ENCODE results near the gene DAW1. TPM values are rescaled to one million over a fixed set of nuclear protein-coding genes. Genes with fewer than 3 reads are reported as not detected.
"Not testable (repeated sequence)": the region's sequence is repeated elsewhere in the genome, so short reads cannot be mapped to it uniquely, and the experiment has no call there.

The DAW1 gene
- total and polyA plus RNA-seq, 10 of the 15 experiments (the other 5 are each of a cell fraction or from before 2014, with no cell fraction given) = 0.04 TPM; not detected in 9

DNA sequence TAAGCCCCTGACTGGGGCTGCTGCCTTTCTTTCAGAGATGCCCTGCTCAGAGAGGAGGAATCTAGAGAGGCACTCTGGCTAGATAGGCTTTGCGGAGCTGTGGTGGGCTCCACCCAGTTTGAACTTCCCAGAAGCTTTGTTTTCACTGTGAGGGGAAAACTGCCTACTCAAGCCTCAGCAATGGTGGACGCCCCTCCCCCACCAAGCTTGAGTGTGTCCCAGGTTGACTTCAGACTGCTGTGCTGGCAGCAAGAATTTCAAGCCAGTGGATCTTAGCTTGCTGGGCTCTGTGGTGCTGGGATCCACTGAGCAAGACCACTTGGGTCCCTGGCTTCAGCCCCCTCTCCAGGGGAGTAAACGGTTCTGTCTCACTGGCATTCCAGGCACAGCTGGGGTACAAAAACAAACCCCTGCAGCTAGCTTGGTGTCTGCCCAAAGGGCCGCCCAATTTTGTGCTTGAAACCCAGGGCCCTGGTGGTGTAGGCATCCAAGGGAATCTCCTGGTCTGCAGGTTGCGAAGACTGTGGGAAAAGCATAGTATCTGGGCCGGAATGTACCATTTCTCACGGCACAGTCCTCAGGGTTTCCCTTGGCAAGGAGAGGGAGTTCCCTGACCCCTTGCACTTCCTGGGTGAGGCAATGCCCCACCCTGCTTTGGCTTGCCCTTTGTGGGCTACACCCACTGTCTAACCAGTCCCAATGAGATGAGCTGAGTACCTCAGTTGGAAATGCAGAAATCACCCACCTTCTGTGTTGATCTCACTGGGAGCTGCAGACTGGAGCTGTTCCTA, 31.9 kb upstream of the DAW1 start:
- ATAC-seq = peak; percentile 85
- ChIA-PET SMC1A (ENCODE audit: uncharacterized antibody, unreplicated experiment) (interaction anchor here (0.7 to 2.2 kb wide), 6 partner anchors 9 to 56 kb away, joined by 3 to 8 read pairs (median 4); no protein-coding TSS in a partner anchor), POLR2A (interaction anchor here (1.0 to 1.1 kb wide), 2 partner anchors 13 to 23 kb away, joined by 3 read pairs; no protein-coding TSS in a partner anchor), RAD21 (ENCODE audit: unreplicated experiment) (interaction anchor here (1.1 to 1.8 kb wide), 5 partner anchors 14 to 73 kb away, joined by 3 to 11 read pairs (median 5); no protein-coding TSS in a partner anchor), CTCF (interaction anchor here (1.1 to 3.6 kb wide), 6 partner anchors 15 to 74 kb away, joined by 3 to 11 read pairs (median 4); no protein-coding TSS in a partner anchor)
- H3K36me3 ChIP-seq (ENCODE audit: control insufficient read depth in 2 of 2, insufficient read depth in 2 of 2, low read length in 1 of 2); H3K9me3 ChIP-seq (replicated peaks; ENCODE audit: control insufficient read depth, insufficient read depth, low read length); H3K9ac ChIP-seq (ENCODE audit: control insufficient read depth, insufficient read depth, low read length); BruUV-seq (replicated peaks); DNase-seq (ENCODE audit: low read depth, low spot score); H3K27me3 ChIP-seq (replicated peaks in 1 of 2; ENCODE audit: control insufficient read depth in 2 of 2, insufficient read depth in 2 of 2, low read length in 1 of 2); FAIRE-seq; H3K4me1 ChIP-seq (ENCODE audit: control insufficient read depth, insufficient read depth, low read length); H3K4me3 ChIP-seq; H3K4me2 ChIP-seq (ENCODE audit: control insufficient read depth, insufficient read depth); H3K79me2 ChIP-seq (ENCODE audit: control insufficient read depth, insufficient read depth, low read length); H2AFZ ChIP-seq (ENCODE audit: control insufficient read depth, low read depth, low read length); H4K20me1 ChIP-seq (ENCODE audit: control insufficient read depth, insufficient read depth); in situ Hi-C loops (cut with MboI): not testable (repeated sequence)
- 20% methylated on average over 7 of the region's 7 CpGs for WGBS (ENCODE audit: insufficient coverage, insufficient replicate concordance, low lambda C conversion rate, missing lambda C conversion rate)
- intact Hi-C loops (cut with micrococcal nuclease; ENCODE audit: unreplicated experiment) = loop anchor here (10.0 kb wide), 1 partner anchor 515 kb away; the partner anchor contains the start of gene MFF
- H3K27ac ChIP-seq (ENCODE audit: control insufficient read depth, insufficient read depth) = peak overlapping the region; percentile 4; the same call in 1 of the 2 replicates
- peak; percentile 36 to 48; a peak in 2 of 4 replicates for TF ChIP-seq IKZF2 (IDR thresholded peaks at IDR 0.05)
- peak; percentile 19; the same call in 1 of the 2 replicates for TF ChIP-seq CREM (IDR thresholded peaks at IDR 0.05; ENCODE audit: low read depth)
- TF ChIP-seq IKZF1 (conservative IDR thresholded peaks at IDR 0.05) = peak; percentile 75
- TF ChIP-seq, protein P1, sequence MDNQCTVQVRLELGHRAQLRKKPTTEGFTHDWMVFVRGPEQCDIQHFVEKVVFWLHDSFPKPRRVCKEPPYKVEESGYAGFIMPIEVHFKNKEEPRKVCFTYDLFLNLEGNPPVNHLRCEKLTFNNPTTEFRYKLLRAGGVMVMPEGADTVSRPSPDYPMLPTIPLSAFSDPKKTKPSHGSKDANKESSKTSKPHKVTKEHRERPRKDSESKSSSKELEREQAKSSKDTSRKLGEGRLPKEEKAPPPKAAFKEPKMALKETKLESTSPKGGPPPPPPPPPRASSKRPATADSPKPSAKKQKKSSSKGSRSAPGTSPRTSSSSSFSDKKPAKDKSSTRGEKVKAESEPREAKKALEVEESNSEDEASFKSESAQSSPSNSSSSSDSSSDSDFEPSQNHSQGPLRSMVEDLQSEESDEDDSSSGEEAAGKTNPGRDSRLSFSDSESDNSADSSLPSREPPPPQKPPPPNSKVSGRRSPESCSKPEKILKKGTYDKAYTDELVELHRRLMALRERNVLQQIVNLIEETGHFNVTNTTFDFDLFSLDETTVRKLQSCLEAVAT (IDR thresholded peaks at IDR 0.05) = 0 out of 2 replicates have a peak, but pooled peaks have one; percentile 14
- TF ChIP-seq GATAD2B (conservative IDR thresholded peaks at IDR 0.05; ENCODE audit: low read depth) = peak; percentile 67
- peak; percentile 29; the same call in 1 of the 2 replicates for TF ChIP-seq NFIC (IDR thresholded peaks at IDR 0.05; ENCODE audit: low read depth, low read length)
- TF ChIP-seq EED (IDR thresholded peaks at IDR 0.05; ENCODE audit: low read depth) = peak; percentile 75; the same call in 1 of the 2 replicates
- peak; percentile 16; the same call in 1 of the 2 replicates for TF ChIP-seq RUNX3 (IDR thresholded peaks at IDR 0.05; ENCODE audit: low read length)
- peak; percentile 21; the same call in 1 of the 2 replicates for TF ChIP-seq FOXM1 (IDR thresholded peaks at IDR 0.05; ENCODE audit: low read depth, low read length)
- TF ChIP-seq, protein P2, sequence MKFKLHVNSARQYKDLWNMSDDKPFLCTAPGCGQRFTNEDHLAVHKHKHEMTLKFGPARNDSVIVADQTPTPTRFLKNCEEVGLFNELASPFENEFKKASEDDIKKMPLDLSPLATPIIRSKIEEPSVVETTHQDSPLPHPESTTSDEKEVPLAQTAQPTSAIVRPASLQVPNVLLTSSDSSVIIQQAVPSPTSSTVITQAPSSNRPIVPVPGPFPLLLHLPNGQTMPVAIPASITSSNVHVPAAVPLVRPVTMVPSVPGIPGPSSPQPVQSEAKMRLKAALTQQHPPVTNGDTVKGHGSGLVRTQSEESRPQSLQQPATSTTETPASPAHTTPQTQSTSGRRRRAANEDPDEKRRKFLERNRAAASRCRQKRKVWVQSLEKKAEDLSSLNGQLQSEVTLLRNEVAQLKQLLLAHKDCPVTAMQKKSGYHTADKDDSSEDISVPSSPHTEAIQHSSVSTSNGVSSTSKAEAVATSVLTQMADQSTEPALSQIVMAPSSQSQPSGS (IDR thresholded peaks at IDR 0.05; ENCODE audit: low read length) = 0 out of 2 replicates have a peak, but pooled peaks have one; percentile 12
- 0 out of 2 replicates have a peak, but pooled peaks have one; percentile 30 for TF ChIP-seq DPF2 (IDR thresholded peaks at IDR 0.05)
- TF ChIP-seq ATF7 (IDR thresholded peaks at IDR 0.05; ENCODE audit: low read depth) = peak; percentile 31; the same call in 1 of the 2 replicates
- peak; percentile 49; the same call in 1 of the 2 replicates for TF ChIP-seq NR2C1 (IDR thresholded peaks at IDR 0.05)
- TF ChIP-seq MEF2B (IDR thresholded peaks at IDR 0.05; ENCODE audit: partially characterized antibody, poor library complexity, severe bottlenecking) = peak; percentile 42
- TF ChIP-seq NR2F1 (conservative IDR thresholded peaks at IDR 0.05) = peak; percentile 84
- TF ChIP-seq, protein P3, sequence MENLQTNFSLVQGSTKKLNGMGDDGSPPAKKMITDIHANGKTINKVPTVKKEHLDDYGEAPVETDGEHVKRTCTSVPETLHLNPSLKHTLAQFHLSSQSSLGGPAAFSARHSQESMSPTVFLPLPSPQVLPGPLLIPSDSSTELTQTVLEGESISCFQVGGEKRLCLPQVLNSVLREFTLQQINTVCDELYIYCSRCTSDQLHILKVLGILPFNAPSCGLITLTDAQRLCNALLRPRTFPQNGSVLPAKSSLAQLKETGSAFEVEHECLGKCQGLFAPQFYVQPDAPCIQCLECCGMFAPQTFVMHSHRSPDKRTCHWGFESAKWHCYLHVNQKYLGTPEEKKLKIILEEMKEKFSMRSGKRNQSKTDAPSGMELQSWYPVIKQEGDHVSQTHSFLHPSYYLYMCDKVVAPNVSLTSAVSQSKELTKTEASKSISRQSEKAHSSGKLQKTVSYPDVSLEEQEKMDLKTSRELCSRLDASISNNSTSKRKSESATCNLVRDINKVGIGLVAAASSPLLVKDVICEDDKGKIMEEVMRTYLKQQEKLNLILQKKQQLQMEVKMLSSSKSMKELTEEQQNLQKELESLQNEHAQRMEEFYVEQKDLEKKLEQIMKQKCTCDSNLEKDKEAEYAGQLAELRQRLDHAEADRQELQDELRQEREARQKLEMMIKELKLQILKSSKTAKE (IDR thresholded peaks at IDR 0.05; ENCODE audit: low read depth, poor library complexity, severe bottlenecking) = peak; percentile 31

Data from GM12878 (cell line).